Liver (tissue), 9 donors: ENCODE measurements around the gene NDUFS6. TPM values are rescaled to one million over a fixed set of nuclear protein-coding genes. Genes with fewer than 3 reads are reported as not detected.

Experiments used
- DNase-seq: peaks from one replicate; pipeline ENCODE4 v3.0.0-alpha.2; 2017; ENCODE audit warnings: low spot score
- H3K27ac ChIP-seq, 2 donors: one replicate each; pipeline ENCODE4 v1.7.0; 2013; ENCODE audit warnings: inconsistent platforms in 2 of 2, low read length in 2 of 2, control low read depth in 1 of 2, low read depth in 1 of 2, mild to moderate bottlenecking in 1 of 2
- H3K27me3 ChIP-seq, 4 donors: one replicate each; pipeline versions ENCODE4 v1.6.1 to v1.7.0; 2013; ENCODE audit warnings: low read length in 3 of 4, inconsistent platforms in 1 of 4, mild to moderate bottlenecking in 1 of 4, moderate library complexity in 1 of 4; ENCODE audit not compliant: control insufficient read depth in 4 of 4, insufficient read depth in 4 of 4
- H3K36me3 ChIP-seq, 4 donors: one replicate each; pipeline versions ENCODE4 v1.6.1 to v1.7.0; 2013; ENCODE audit warnings: low read length in 3 of 4, mild to moderate bottlenecking in 3 of 4, low read depth in 1 of 4, moderate library complexity in 1 of 4; ENCODE audit not compliant: control insufficient read depth in 4 of 4, insufficient read depth in 3 of 4
- H3K4me1 ChIP-seq, 4 donors: one replicate each; pipeline versions ENCODE4 v1.6.1 to v1.7.0; 2013; ENCODE audit warnings: low read length in 3 of 4, mild to moderate bottlenecking in 3 of 4, moderate library complexity in 1 of 4; ENCODE audit not compliant: control insufficient read depth in 4 of 4, insufficient read depth in 4 of 4
- H3K4me3 ChIP-seq, 3 donors: one replicate each; pipeline versions ENCODE4 v1.6.1 to v1.7.0; 2013; ENCODE audit warnings: low read length in 3 of 3, control low read depth in 1 of 3, low read depth in 1 of 3, mild to moderate bottlenecking in 1 of 3
- H3K9ac ChIP-seq, 2 donors: one replicate each; pipeline ENCODE4 v1.7.0; 2013; ENCODE audit warnings: low read length in 2 of 2, mild to moderate bottlenecking in 2 of 2, moderate library complexity in 2 of 2, control low read depth in 1 of 2, low read depth in 1 of 2
- H3K9me3 ChIP-seq, 4 donors: one replicate each; pipeline versions ENCODE4 v1.6.1 to v1.7.0; 2013; ENCODE audit warnings: low read length in 3 of 4; ENCODE audit not compliant: control insufficient read depth in 4 of 4
- FOXA2 ChIP-seq: IDR thresholded peaks from 2 replicates; pipeline ENCODE4 v1.6.1; 2016; ENCODE audit warnings: antibody characterized with exemption
- GABPA ChIP-seq, 2 donors: IDR thresholded peaks in 1 of 2; conservative IDR thresholded peaks in 1 of 2; 2 replicates each; pipeline ENCODE4 v1.6.1; 2016; ENCODE audit warnings: antibody characterized with exemption in 2 of 2, mild to moderate bottlenecking in 1 of 2, moderate library complexity in 1 of 2
- HNF4A ChIP-seq, 2 donors: conservative IDR thresholded peaks; 2 replicates each; pipeline ENCODE4 v1.6.1; 2016; ENCODE audit warnings: antibody characterized with exemption in 2 of 2, mild to moderate bottlenecking in 2 of 2
- HNF4G ChIP-seq: IDR thresholded peaks from 2 replicates; pipeline ENCODE4 v1.6.1; 2016; ENCODE audit warnings: antibody characterized with exemption
- JUND ChIP-seq, 2 donors: IDR thresholded peaks; 2 replicates each; pipeline ENCODE4 v1.6.1; 2016; ENCODE audit warnings: antibody characterized with exemption in 2 of 2
- RAD21 ChIP-seq, 2 donors: IDR thresholded peaks; 2 replicates each; pipeline ENCODE4 v1.6.1; 2016; ENCODE audit warnings: antibody characterized with exemption in 2 of 2, mild to moderate bottlenecking in 2 of 2
- RXRA ChIP-seq, 2 donors: IDR thresholded peaks; 2 replicates each; pipeline ENCODE4 v1.6.1; 2017 to 2018; ENCODE audit warnings: antibody characterized with exemption in 2 of 2, mild to moderate bottlenecking in 1 of 2
- SP1 ChIP-seq: IDR thresholded peaks from 2 replicates; pipeline ENCODE4 v1.6.1; 2018; ENCODE audit warnings: antibody characterized with exemption, mild to moderate bottlenecking
- TAF1 ChIP-seq: conservative IDR thresholded peaks from 2 replicates; pipeline ENCODE4 v1.6.1; 2016; ENCODE audit warnings: antibody characterized with exemption, mild to moderate bottlenecking
- WGBS: extraction: QIAGEN DNeasy Blood & Tissue Kit; methylation state at CpG from one replicate; pipeline ENCODE4 v1.1.7; 2013; 5-methylcytosine and 5-hydroxymethylcytosine counted together
- polyA plus RNA-seq, 2 donors: library from polyadenylated mRNA; stranded (reverse) in 1 of 2; unstranded in 1 of 2; fragments of 200-250 nt in 1 of 2; fragments of >200 nt in 1 of 2; fragmentation: Nextera tagmentation in 1 of 2; extraction: Ambion mirVana in 1 of 2; gene quantifications; one replicate each; pipeline versions ENCODE4 v1.2.1 to v1.2.3, GENCODE V29; 2013 to 2015
- total RNA-seq, 2 donors: library from RNA; depleted of rRNA; stranded (reverse); fragments of >200 nt; gene quantifications; one replicate each; pipeline ENCODE4 v1.2.3, GENCODE V29; 2014
- TF ChIP-seq, protein P1 (sequence below): IDR thresholded peaks from 2 replicates; pipeline ENCODE4 v1.6.1; 2016; ENCODE audit warnings: antibody characterized with exemption
- TF ChIP-seq, protein P2 (sequence below): IDR thresholded peaks from 2 replicates; pipeline ENCODE4 v1.6.1; 2016; ENCODE audit warnings: antibody characterized with exemption, mild to moderate bottlenecking
- TF ChIP-seq, protein P3 (sequence below): IDR thresholded peaks from 2 replicates; pipeline ENCODE4 v1.6.1; 2016; ENCODE audit warnings: antibody characterized with exemption
- donor health status: healthy.
- donor health status: healthy.
- donor health status: healthy.
- donor health status: healthy.
- donor health status: healthy.

The NDUFS6 gene
- total and polyA plus RNA-seq, 4 donors = 18.7 to 82.5 (median 47.3) TPM

DNA sequence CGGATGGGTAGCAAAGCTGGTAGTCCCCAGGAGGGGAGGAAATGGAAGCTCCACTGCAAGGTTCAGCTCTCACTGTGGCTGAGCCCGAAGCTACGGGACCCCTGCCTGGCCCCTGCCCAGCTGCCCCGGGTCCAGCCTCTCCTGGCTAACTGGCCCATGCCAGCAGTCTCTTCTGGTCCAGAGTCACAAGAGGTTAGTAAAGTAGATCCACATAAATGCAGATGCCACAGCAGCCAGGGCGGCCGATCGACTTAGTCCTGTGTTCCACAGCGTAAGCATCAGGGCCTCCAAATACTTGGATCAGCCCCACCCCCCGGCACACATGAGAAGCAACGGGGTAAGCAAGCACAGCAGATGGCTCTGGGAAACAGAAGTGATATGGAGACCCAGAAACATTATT is 43.7 kb upstream of the NDUFS6 start:
- Histone ChIP-seq H3K36me3 (no peaks in the 10 kb centered on the region), H3K9ac (no peak overlapping the region), H3K9me3 (peaks cover 0 to 3% (median 2%) of the 10 kb centered on the region in 4 donors), H3K4me1 (no peaks in the 10 kb centered on the region), H3K27ac (no peak overlapping the region), H3K4me3 (no peak overlapping the region), H3K27me3 (no peaks in the 10 kb centered on the region)
- TF ChIP-seq SP1 (no peak), RAD21 (IDR thresholded peaks at IDR 0.05) (no peak), HNF4A (conservative IDR thresholded peaks at IDR 0.05) (no peak), JUND (IDR thresholded peaks at IDR 0.05) (no peak), TAF1 (no peak), FOXA2 (no peak), GABPA (IDR thresholded peaks at IDR 0.05 in 1 of 2, conservative IDR thresholded peaks at IDR 0.05 in 1 of 2) (no peak), HNF4G (no peak), RXRA (IDR thresholded peaks at IDR 0.05) (no peak)
- TF ChIP-seq, protein P1, sequence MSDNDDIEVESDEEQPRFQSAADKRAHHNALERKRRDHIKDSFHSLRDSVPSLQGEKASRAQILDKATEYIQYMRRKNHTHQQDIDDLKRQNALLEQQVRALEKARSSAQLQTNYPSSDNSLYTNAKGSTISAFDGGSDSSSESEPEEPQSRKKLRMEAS = no peak
- TF ChIP-seq, protein P2, sequence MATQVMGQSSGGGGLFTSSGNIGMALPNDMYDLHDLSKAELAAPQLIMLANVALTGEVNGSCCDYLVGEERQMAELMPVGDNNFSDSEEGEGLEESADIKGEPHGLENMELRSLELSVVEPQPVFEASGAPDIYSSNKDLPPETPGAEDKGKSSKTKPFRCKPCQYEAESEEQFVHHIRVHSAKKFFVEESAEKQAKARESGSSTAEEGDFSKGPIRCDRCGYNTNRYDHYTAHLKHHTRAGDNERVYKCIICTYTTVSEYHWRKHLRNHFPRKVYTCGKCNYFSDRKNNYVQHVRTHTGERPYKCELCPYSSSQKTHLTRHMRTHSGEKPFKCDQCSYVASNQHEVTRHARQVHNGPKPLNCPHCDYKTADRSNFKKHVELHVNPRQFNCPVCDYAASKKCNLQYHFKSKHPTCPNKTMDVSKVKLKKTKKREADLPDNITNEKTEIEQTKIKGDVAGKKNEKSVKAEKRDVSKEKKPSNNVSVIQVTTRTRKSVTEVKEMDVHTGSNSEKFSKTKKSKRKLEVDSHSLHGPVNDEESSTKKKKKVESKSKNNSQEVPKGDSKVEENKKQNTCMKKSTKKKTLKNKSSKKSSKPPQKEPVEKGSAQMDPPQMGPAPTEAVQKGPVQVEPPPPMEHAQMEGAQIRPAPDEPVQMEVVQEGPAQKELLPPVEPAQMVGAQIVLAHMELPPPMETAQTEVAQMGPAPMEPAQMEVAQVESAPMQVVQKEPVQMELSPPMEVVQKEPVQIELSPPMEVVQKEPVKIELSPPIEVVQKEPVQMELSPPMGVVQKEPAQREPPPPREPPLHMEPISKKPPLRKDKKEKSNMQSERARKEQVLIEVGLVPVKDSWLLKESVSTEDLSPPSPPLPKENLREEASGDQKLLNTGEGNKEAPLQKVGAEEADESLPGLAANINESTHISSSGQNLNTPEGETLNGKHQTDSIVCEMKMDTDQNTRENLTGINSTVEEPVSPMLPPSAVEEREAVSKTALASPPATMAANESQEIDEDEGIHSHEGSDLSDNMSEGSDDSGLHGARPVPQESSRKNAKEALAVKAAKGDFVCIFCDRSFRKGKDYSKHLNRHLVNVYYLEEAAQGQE = no peak
- TF ChIP-seq, protein P3, sequence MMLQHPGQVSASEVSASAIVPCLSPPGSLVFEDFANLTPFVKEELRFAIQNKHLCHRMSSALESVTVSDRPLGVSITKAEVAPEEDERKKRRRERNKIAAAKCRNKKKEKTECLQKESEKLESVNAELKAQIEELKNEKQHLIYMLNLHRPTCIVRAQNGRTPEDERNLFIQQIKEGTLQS = no peak
- DNase-seq = no peak
- WGBS = 75% methylated on average over 10 of the region's 10 CpGs

DNA sequence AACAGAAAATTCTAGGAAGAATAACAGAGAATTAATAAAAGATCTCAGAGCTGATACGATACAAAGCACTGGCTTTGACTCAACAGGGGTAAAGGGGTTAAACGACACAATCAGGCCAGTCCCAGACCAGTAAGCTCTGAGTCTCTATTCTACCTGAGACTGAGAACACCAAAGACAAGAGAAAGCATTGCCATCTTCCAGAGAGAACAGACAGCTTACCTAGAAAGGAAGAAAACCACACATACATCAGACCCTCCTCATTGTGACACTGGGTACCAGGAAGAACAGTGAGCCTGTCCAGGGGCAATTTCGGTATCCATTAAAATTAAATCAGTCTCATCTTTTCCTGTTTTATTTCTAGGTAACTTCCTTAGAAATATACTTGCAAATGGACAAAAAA is 42.6 kb upstream of the NDUFS6 start:
- Histone ChIP-seq H3K27ac (no peak overlapping the region), H3K9me3 (peaks cover 0 to 3% (median 2%) of the 10 kb centered on the region in 4 donors), H3K4me1 (no peaks in the 10 kb centered on the region), H3K36me3 (no peaks in the 10 kb centered on the region), H3K9ac (no peak overlapping the region), H3K4me3 (no peak overlapping the region), H3K27me3 (peaks cover 0 to 2% (median 0%) of the 10 kb centered on the region in 4 donors)
- DNase-seq = no peak
- 67% methylated on average over 3 of the region's 3 CpGs for WGBS
- no peak for TF ChIP-seq SP1
- no peak for TF ChIP-seq RXRA (IDR thresholded peaks at IDR 0.05)

DNA sequence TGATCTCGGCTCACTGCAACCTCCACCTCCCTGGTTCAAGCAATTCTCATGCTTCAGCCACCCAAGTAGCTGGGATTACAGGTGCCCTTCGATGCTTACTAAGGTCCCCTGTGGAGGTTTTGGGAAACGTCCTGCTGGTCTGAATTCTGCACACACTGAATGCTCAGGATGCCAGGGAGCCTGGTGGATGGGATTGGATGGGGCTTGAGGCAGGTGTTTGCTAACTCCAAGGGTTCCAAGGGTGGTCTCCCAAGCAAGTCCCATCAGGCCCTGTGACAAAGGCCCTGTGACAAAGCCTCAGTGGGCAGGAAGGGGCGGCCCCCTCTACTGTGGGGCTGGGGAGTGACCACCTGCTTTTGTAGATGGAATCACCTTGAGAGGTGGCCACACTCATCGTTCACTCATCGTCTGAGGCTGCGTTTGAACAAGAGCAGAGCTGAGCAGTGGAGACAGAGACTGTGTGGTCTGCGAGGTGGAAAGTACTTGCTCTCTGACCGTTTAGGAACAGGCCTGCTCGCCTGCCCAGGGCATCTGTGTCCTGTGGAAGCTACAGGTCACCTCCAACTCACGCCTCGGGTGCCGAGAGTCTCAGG is 41.7 kb upstream of the NDUFS6 start:
- Histone ChIP-seq H3K4me1 (no peaks in the 10 kb centered on the region), H3K9ac (no peak overlapping the region), H3K9me3 (peaks cover 0 to 3% (median 2%) of the 10 kb centered on the region in 4 donors), H3K36me3 (no peaks in the 10 kb centered on the region), H3K4me3 (no peak overlapping the region), H3K27me3 (peaks cover 0 to 2% (median 0%) of the 10 kb centered on the region in 4 donors), H3K27ac (no peak overlapping the region)
- 65% methylated on average over 13 of the region's 13 CpGs for WGBS
- TF ChIP-seq SP1 = no peak
- no peak for DNase-seq
